ENCODE measurements around the gene TRAM2. TPM values are rescaled to one million over a fixed set of nuclear protein-coding genes. Genes with fewer than 3 reads are reported as not detected.

The TRAM2 gene
- total and polyA plus RNA-seq, 9 of the 15 experiments (the other 6 are each of a cell fraction or from before 2014, with no cell fraction given), result 2.6 to 13.3 (median 8.9) TPM

- H3K27ac ChIP-seq (ENCODE audit: extremely low read depth, low read depth, low read length), result no peak overlapping the region
- no peaks in the 10 kb centered on the region for H4K20me1 ChIP-seq (replicated peaks; ENCODE audit: control insufficient read depth, insufficient read depth, low read length)
- in situ Hi-C loops (cut with MboI) (no loop called here), intact Hi-C loops (cut with micrococcal nuclease) (loop anchor here (2.0 kb wide), 2 partner anchors 71 to 89 kb away; partner anchors contain the start of gene TRAM2)
- FAIRE-seq, result no peak
- ChIA-PET CTCF (ENCODE audit: low intra/inter-chr PET ratio) (interaction anchor here (0.7 kb wide), 1 partner anchor 89 kb away, joined by 3 read pairs; no protein-coding TSS in a partner anchor), POLR2A (interaction anchor here (0.5 to 0.6 kb wide), 2 partner anchors 102 to 161 kb away, joined by 3 read pairs; no protein-coding TSS in a partner anchor)
- no peaks in the 10 kb centered on the region for H3K9me1 ChIP-seq (ENCODE audit: control insufficient read depth, insufficient read depth, low read length)
- H3K79me2 ChIP-seq (ENCODE audit: control insufficient read depth, insufficient read depth, low read length), result no peaks in the 10 kb centered on the region
- H3K36me3 ChIP-seq (ENCODE audit: control insufficient read depth, insufficient read depth, low read length), result peaks cover 70% of the 10 kb centered on the region; the same call in 2 of the 3 replicates
- no TSS peak for BruUV-seq (replicated peaks)
- H3K4me3 ChIP-seq, result no peak overlapping the region
- peak in 1 of 4 experiments; percentile 18 for DNase-seq (ENCODE audit: extremely low read depth in 1 of 4, low spot score in 3 of 4)
- TF ChIP-seq CTCF (IDR thresholded peaks at IDR 0.05 in 2 of 3, conservative IDR thresholded peaks at IDR 0.05 in 1 of 3; ENCODE audit: insufficient read depth in 2 of 3, low read depth in 1 of 3, low read length in 3 of 3) (peak in 2 of 3 experiments; percentile 28 to 50; a peak in 4 of 6 replicates), ZNF311 (CRISPR knock-in tag; IDR thresholded peaks at IDR 0.05) (no peak)
- no peak overlapping the region for H3K4me2 ChIP-seq (ENCODE audit: insufficient read depth, low read length)
- H3K27me3 ChIP-seq (ENCODE audit: control insufficient read depth in 2 of 2, insufficient read depth in 2 of 2, low read length in 2 of 2), result no peaks in the 10 kb centered on the region
- WGBS (ENCODE audit: insufficient coverage, low coverage, missing lambda C conversion rate), result 81% methylated on average over 15 of the region's 16 CpGs
- peaks cover 33 to 52% of the 10 kb centered on the region in 2 experiments for H3K4me1 ChIP-seq (replicated peaks in 1 of 2; ENCODE audit: control insufficient read depth in 2 of 2, insufficient read depth in 2 of 2, low read length in 2 of 2)
- no peaks in the 10 kb centered on the region for H3K9me3 ChIP-seq (replicated peaks; ENCODE audit: control insufficient read depth, insufficient read depth, low read depth, low read length)
- H3K9ac ChIP-seq (ENCODE audit: insufficient read depth in 1 of 2, low read depth in 2 of 2, low read length in 2 of 2), result peak overlapping the region in 1 of 2 experiments; percentile 32; a peak in 2 of 4 replicates
- ATAC-seq, result no peak
- H2AFZ ChIP-seq (ENCODE audit: low read depth, low read length), result no peak overlapping the region
Measured at GRCh38 chr6:52505726-52506409, 71.0 kb downstream of the TRAM2 start.
